ENCODE results near the gene ATF5. TPM values are rescaled to one million over a fixed set of nuclear protein-coding genes. Genes with fewer than 3 reads are reported as not detected.

Gene ATF5
- 45.7 to 62.6 TPM (median 55.7 TPM) in 5 replicates for total RNA-seq (2022; extraction: Qiagen RNA extraction; ENCODE audit: low read depth)

GRCh38 chr19:49929121-49929610, at the start of gene ATF5, which contains the start of gene NUP62:
TSS of gene ATF5 (plus strand) at chr19:49929205. CDS start at chr19:49930851, 1,646 bp downstream.
TSS of gene NUP62 (minus strand) at chr19:49929504. CDS start at chr19:49909807, 19,697 bp downstream.

GRCh38 chr19:49896863-49897621, 32.0 kb upstream of the ATF5 start, which contains the start of gene IL4I1:
TSS of gene IL4I1 (minus strand) at chr19:49896887. CDS start at chr19:49896160, 727 bp downstream.

GRCh38 chr19:49960980-49961379, 32.0 kb downstream of the ATF5 start, which contains the start of gene SIGLEC11:
TSS of gene SIGLEC11 (minus strand) at chr19:49961172. CDS start at chr19:49961081, 91 bp downstream.

Other genes with a start within 250 kb of the ATF5 start
- gene ADM5, start 239.6 kb upstream of the ATF5 start, total RNA-seq (2022; extraction: Qiagen RNA extraction; ENCODE audit: low read depth), result 3.9 to 6.9 TPM (median 5.9 TPM) in 5 replicates
- 11.6 to 14.1 TPM (median 12.2 TPM) in 5 replicates for gene CPT1C, start 238.1 kb upstream of the ATF5 start, total RNA-seq (2022; extraction: Qiagen RNA extraction; ENCODE audit: low read depth)
- not detected in 5 replicates for gene TSKS, start 165.9 kb upstream of the ATF5 start, total RNA-seq (2022; extraction: Qiagen RNA extraction; ENCODE audit: low read depth)
- gene AP2A1, start 162.2 kb upstream of the ATF5 start, total RNA-seq (2022; extraction: Qiagen RNA extraction; ENCODE audit: low read depth), result 40.1 to 57.4 TPM (median 50.9 TPM) in 5 replicates
- 14.0 to 15.8 TPM (median 14.6 TPM) in 5 replicates for gene FUZ, start 115.9 kb upstream of the ATF5 start, total RNA-seq (2022; extraction: Qiagen RNA extraction; ENCODE audit: low read depth)
- 44.3 to 77.3 TPM (median 61.4 TPM) in 5 replicates for gene MED25, start 110.9 kb upstream of the ATF5 start, total RNA-seq (2022; extraction: Qiagen RNA extraction; ENCODE audit: low read depth)
- 109 to 166 TPM (median 155 TPM) in 5 replicates for gene PTOV1, start 78.0 kb upstream of the ATF5 start, total RNA-seq (2022; extraction: Qiagen RNA extraction; ENCODE audit: low read depth)
- 39.7 to 55.3 TPM (median 47.3 TPM) in 5 replicates for gene PNKP, start 61.6 kb upstream of the ATF5 start, total RNA-seq (2022; extraction: Qiagen RNA extraction; ENCODE audit: low read depth)
- gene AKT1S1, start 51.9 kb upstream of the ATF5 start, total RNA-seq (2022; extraction: Qiagen RNA extraction; ENCODE audit: low read depth), result 66.3 to 117 TPM (median 109 TPM) in 5 replicates
- gene TBC1D17, start 51.5 kb upstream of the ATF5 start, total RNA-seq (2022; extraction: Qiagen RNA extraction; ENCODE audit: low read depth), result 21.7 to 25.3 TPM (median 22.1 TPM) in 5 replicates
- gene IL4I1, start 32.3 kb upstream of the ATF5 start, total RNA-seq (2022; extraction: Qiagen RNA extraction; ENCODE audit: low read depth), result 0.59 to 1.8 TPM (median 0.79 TPM) in 5 replicates
- 77.8 to 99.6 TPM (median 94.7 TPM) in 5 replicates for gene NUP62, start 299 bp downstream of the ATF5 start, total RNA-seq (2022; extraction: Qiagen RNA extraction; ENCODE audit: low read depth)
- not detected in 5 replicates for gene SIGLEC11, start 32.0 kb downstream of the ATF5 start, total RNA-seq (2022; extraction: Qiagen RNA extraction; ENCODE audit: low read depth)
- gene VRK3, start 96.2 kb downstream of the ATF5 start, total RNA-seq (2022; extraction: Qiagen RNA extraction; ENCODE audit: low read depth), result 36.3 to 42.8 TPM (median 38.5 TPM) in 5 replicates
- gene ZNF473, start 96.8 kb downstream of the ATF5 start, total RNA-seq (2022; extraction: Qiagen RNA extraction; ENCODE audit: low read depth), result 8.7 to 10.8 TPM (median 10.4 TPM) in 5 replicates
- not detected in 5 replicates for gene IZUMO2, start 234.1 kb downstream of the ATF5 start, total RNA-seq (2022; extraction: Qiagen RNA extraction; ENCODE audit: low read depth)